CD14-positive monocyte (primary cell): ENCODE data around the gene LY6G6D. TPM values are rescaled to one million over a fixed set of nuclear protein-coding genes. Genes with fewer than 3 reads are reported as not detected.
A peak's percentile ranks its signal among the peaks of the same experiment; 100 is the strongest.

Experiments used
- DNase-seq, 3 donors: peaks; one replicate each; pipeline ENCODE4 v3.0.0-alpha.2; 2011 to 2022
- H2AFZ ChIP-seq: 2 replicates; pipeline ENCODE4 v1.6.0; 2012; ENCODE audit warnings: mild to moderate bottlenecking, low read depth, low read length, inconsistent platforms; ENCODE audit not compliant: insufficient read depth, poor library complexity, severe bottlenecking
- H3K27ac ChIP-seq, 2 donors: 1 replicate in 1 of 2; 2 replicates in 1 of 2; pipeline ENCODE4 v1.5.1; 2012 to 2013; ENCODE audit warnings: low read length in 2 of 2, control low read depth in 1 of 2, inconsistent platforms in 1 of 2, low read depth in 1 of 2, mild to moderate bottlenecking in 1 of 2
- H3K27me3 ChIP-seq, 2 donors: one replicate each; pipeline versions ENCODE4 v1.6.0 to v1.6.1; 2011 to 2013; ENCODE audit warnings: low read length in 2 of 2; ENCODE audit not compliant: control insufficient read depth in 2 of 2, insufficient read depth in 2 of 2
- H3K36me3 ChIP-seq, 2 donors: replicated peaks in 1 of 2; 1 replicate in 1 of 2; 2 replicates in 1 of 2; pipeline versions ENCODE4 v1.5.1 to v1.6.1; 2012 to 2013; ENCODE audit warnings: low read length in 2 of 2, control low read depth in 1 of 2, inconsistent platforms in 1 of 2, mild to moderate bottlenecking in 1 of 2; ENCODE audit not compliant: insufficient read depth in 2 of 2, control insufficient read depth in 1 of 2
- H3K4me1 ChIP-seq, 2 donors: 1 replicate in 1 of 2; 2 replicates in 1 of 2; pipeline versions ENCODE4 v1.5.1 to v1.6.1; 2012 to 2013; ENCODE audit warnings: low read length in 2 of 2, control low read depth in 1 of 2, inconsistent platforms in 1 of 2, mild to moderate bottlenecking in 1 of 2, moderate library complexity in 1 of 2; ENCODE audit not compliant: insufficient read depth in 2 of 2, control insufficient read depth in 1 of 2
- H3K4me2 ChIP-seq: replicated peaks from 2 replicates; pipeline ENCODE3; 2012; ENCODE audit warnings: low read length, moderate library complexity, mild to moderate bottlenecking; ENCODE audit not compliant: poor library complexity, severe bottlenecking; ENCODE audit errors: extremely low read depth
- H3K4me3 ChIP-seq, 3 experiments: fragments of 200-600 bp in 1 of 3; sonication (generic) in 1 of 3; replicated peaks in 1 of 3; 1 replicate in 2 of 3; 2 replicates in 1 of 3; pipeline ENCODE4 v1.5.1; 2011 to 2013; ENCODE audit warnings: low read length in 3 of 3, mild to moderate bottlenecking in 3 of 3, control low read depth in 2 of 3, low read depth in 2 of 3, inconsistent platforms in 1 of 3, moderate library complexity in 1 of 3
- H3K79me2 ChIP-seq: 2 replicates; pipeline ENCODE4 v1.6.0; 2012; ENCODE audit warnings: mild to moderate bottlenecking, control low read depth, inconsistent platforms, low read length, moderate library complexity; ENCODE audit not compliant: insufficient read depth
- H3K9ac ChIP-seq: 2 replicates; pipeline ENCODE4 v1.6.0; 2017; ENCODE audit warnings: low read length, mild to moderate bottlenecking; ENCODE audit not compliant: insufficient read depth, poor library complexity, severe bottlenecking
- H3K9me3 ChIP-seq, 2 donors: replicated peaks in 1 of 2; 1 replicate in 1 of 2; 2 replicates in 1 of 2; pipeline versions ENCODE4 v1.5.1 to v1.6.1; 2012 to 2013; ENCODE audit warnings: low read length in 2 of 2, control low read depth in 1 of 2; ENCODE audit not compliant: control insufficient read depth in 1 of 2, insufficient read depth in 1 of 2
- H4K20me1 ChIP-seq: 2 replicates; pipeline ENCODE4 v1.6.0; 2012; ENCODE audit warnings: mild to moderate bottlenecking, low read length, control low read depth, moderate library complexity; ENCODE audit not compliant: insufficient read depth
- H3K27ac Mint-ChIP-seq, 7 donors: one replicate each; pipeline ENCODE4 v1.8.0; 2020; ENCODE audit warnings: mild to moderate bottlenecking in 7 of 7, mixed read lengths in 7 of 7, moderate library complexity in 6 of 7, inconsistent platforms in 2 of 7
- H3K27me3 Mint-ChIP-seq, 3 donors: one replicate each; pipeline ENCODE4 v1.8.0; 2021 to 2022; ENCODE audit warnings: low read depth in 3 of 3, mild to moderate bottlenecking in 3 of 3, mixed read lengths in 3 of 3, moderate library complexity in 3 of 3, inconsistent platforms in 1 of 3
- H3K36me3 Mint-ChIP-seq, 2 donors: one replicate each; pipeline ENCODE4 v1.8.0; 2020; ENCODE audit warnings: mixed read lengths in 2 of 2, inconsistent platforms in 1 of 2, mild to moderate bottlenecking in 1 of 2
- H3K4me1 Mint-ChIP-seq: one replicate; pipeline ENCODE4 v1.8.0; 2020; ENCODE audit warnings: mild to moderate bottlenecking, mixed read lengths
- H3K4me3 Mint-ChIP-seq, 2 donors: one replicate each; pipeline ENCODE4 v1.8.0; 2020; ENCODE audit warnings: mild to moderate bottlenecking in 2 of 2, mixed read lengths in 2 of 2, moderate library complexity in 1 of 2
- H3K9me3 Mint-ChIP-seq, 7 donors: one replicate each; pipeline ENCODE4 v1.8.0; 2020 to 2022; ENCODE audit warnings: mixed read lengths in 7 of 7, mild to moderate bottlenecking in 6 of 7, moderate library complexity in 6 of 7, inconsistent platforms in 2 of 7
- WGBS: methylation state at CpG from one replicate; pipeline ENCODE4 v1.1.5; 2013; ENCODE audit warnings: missing lambda C conversion rate; ENCODE audit not compliant: insufficient coverage; 5-methylcytosine and 5-hydroxymethylcytosine counted together
- intact Hi-C, 2 donors: fragments of 100-400 bp; cut with micrococcal nuclease; formaldehyde crosslinking; loops; one replicate each; pipeline versions ENCODE4 v1.15.0 to v1.15.1; 2023
- polyA plus RNA-seq, 3 donors: library from polyadenylated mRNA; depleted of rRNA in 1 of 3; unstranded in 2 of 3; stranded (reverse) in 1 of 3; fragments of 300-500 nt in 2 of 3; fragments of >200 nt in 1 of 3; fragmentation: Illumina TruSeq in 2 of 3; gene quantifications; 1 replicate in 2 of 3; 2 replicates in 1 of 3; pipeline ENCODE4 v1.2.3, GENCODE V29; 2012 to 2021
- TF ChIP-seq, protein P1 (sequence below): fragments of 200-600 bp; IDR thresholded peaks from one replicate; pipeline ENCODE4 v1.8.0; 2022; ENCODE audit warnings: antibody characterized with exemption, mild to moderate bottlenecking

The LY6G6D gene
- polyA plus RNA-seq, 3 donors = not detected

DNA sequence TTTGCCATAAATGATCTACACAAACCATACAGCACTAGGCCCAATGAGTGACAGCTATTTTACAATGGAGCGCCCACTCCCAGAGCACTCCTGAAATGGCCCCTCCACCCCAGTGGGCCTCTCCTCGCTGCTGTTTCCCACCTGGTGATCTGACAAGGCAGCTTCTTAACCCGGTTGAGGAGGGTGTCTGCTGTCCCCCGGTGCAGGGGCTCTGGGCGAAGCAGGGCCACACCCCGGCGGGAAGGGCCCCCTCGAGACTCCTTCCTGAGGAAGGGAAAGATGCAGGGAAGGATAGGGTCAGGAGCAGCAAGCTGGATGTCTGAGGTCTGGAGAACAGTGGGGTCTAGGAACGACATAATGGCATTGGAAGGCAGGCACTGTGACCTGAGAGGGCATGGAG lies 22.3 kb upstream of the LY6G6D start:
- Histone ChIP-seq H3K27ac (no peak overlapping the region), H4K20me1 (peaks cover 34% of the 10 kb centered on the region), H3K4me1 (peaks cover 9 to 10% of the 10 kb centered on the region in 2 donors), H3K9ac (no peak overlapping the region), H3K79me2 (peaks cover 13% of the 10 kb centered on the region), H3K4me2 (no peak overlapping the region), H3K4me3 (no peak overlapping the region), H3K36me3 (peaks cover 82 to 98% of the 10 kb centered on the region in 2 donors), H3K9me3 (no peaks in the 10 kb centered on the region), H3K27me3 (no peaks in the 10 kb centered on the region), H2AFZ (no peak overlapping the region)
- 91% methylated on average over 8 of the region's 9 CpGs for WGBS
- TF ChIP-seq, protein P1, sequence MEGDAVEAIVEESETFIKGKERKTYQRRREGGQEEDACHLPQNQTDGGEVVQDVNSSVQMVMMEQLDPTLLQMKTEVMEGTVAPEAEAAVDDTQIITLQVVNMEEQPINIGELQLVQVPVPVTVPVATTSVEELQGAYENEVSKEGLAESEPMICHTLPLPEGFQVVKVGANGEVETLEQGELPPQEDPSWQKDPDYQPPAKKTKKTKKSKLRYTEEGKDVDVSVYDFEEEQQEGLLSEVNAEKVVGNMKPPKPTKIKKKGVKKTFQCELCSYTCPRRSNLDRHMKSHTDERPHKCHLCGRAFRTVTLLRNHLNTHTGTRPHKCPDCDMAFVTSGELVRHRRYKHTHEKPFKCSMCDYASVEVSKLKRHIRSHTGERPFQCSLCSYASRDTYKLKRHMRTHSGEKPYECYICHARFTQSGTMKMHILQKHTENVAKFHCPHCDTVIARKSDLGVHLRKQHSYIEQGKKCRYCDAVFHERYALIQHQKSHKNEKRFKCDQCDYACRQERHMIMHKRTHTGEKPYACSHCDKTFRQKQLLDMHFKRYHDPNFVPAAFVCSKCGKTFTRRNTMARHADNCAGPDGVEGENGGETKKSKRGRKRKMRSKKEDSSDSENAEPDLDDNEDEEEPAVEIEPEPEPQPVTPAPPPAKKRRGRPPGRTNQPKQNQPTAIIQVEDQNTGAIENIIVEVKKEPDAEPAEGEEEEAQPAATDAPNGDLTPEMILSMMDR = no peak
- intact Hi-C loops = no loop called here
- Mint-ChIP-seq H3K27me3 (peaks cover 0 to under 1% (median 0%) of the 10 kb centered on the region in 3 donors), H3K4me1 (peaks cover 20% of the 10 kb centered on the region), H3K9me3 (no peaks in the 10 kb centered on the region), H3K4me3 (no peak overlapping the region), H3K27ac (peak overlapping the region in 1 of 7 donors; percentile 42), H3K36me3 (peaks cover 82 to 94% of the 10 kb centered on the region in 2 donors)
- DNase-seq = no peak

DNA sequence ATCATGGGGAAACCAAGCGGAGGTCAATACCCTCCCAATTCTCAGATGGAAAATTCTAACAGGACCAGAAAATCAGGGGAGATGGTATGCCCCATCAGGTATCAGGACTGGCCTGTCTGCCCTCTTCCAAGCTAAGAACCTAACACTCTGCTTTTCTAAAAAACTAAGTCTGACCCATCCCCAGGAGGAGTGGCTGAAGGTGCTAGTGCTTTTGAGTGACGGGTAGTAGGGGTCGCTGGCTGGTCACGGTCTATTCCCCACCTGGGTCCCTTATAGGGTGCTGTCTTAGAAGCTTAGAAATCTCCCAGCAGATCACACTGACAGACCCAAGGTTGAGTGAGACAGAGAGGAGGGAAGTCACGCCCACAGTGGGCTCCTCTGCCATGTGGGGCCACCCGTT lies 21.6 kb upstream of the LY6G6D start:
- TF ChIP-seq, protein P1 = no peak
- WGBS = 72% methylated on average over 2 of the region's 6 CpGs
- Histone ChIP-seq H3K4me1 (peaks cover 9 to 10% of the 10 kb centered on the region in 2 donors), H3K79me2 (peaks cover 16% of the 10 kb centered on the region), H2AFZ (no peak overlapping the region), H3K4me2 (no peak overlapping the region), H3K9me3 (no peaks in the 10 kb centered on the region), H3K4me3 (no peak overlapping the region), H4K20me1 (peaks cover 41% of the 10 kb centered on the region), H3K36me3 (peaks cover 76 to 95% of the 10 kb centered on the region in 2 donors), H3K27ac (no peak overlapping the region), H3K27me3 (no peaks in the 10 kb centered on the region), H3K9ac (no peak overlapping the region)
- no peak overlapping the region for H3K27ac Mint-ChIP-seq
- H3K36me3 Mint-ChIP-seq = peaks cover 77 to 91% of the 10 kb centered on the region in 2 donors
- no peaks in the 10 kb centered on the region for H3K9me3 Mint-ChIP-seq
- peaks cover 20% of the 10 kb centered on the region for H3K4me1 Mint-ChIP-seq
- no peak overlapping the region for H3K4me3 Mint-ChIP-seq
- intact Hi-C loops = no loop called here
- no peaks in the 10 kb centered on the region for H3K27me3 Mint-ChIP-seq
- no peak for DNase-seq
